Measurements from ENCODE around the gene ASB13. TPM values are rescaled to one million over a fixed set of nuclear protein-coding genes. Genes with fewer than 3 reads are reported as not detected.

Gene ASB13
- total RNA-seq, 1 donor, result 14.8 TPM

DNA sequence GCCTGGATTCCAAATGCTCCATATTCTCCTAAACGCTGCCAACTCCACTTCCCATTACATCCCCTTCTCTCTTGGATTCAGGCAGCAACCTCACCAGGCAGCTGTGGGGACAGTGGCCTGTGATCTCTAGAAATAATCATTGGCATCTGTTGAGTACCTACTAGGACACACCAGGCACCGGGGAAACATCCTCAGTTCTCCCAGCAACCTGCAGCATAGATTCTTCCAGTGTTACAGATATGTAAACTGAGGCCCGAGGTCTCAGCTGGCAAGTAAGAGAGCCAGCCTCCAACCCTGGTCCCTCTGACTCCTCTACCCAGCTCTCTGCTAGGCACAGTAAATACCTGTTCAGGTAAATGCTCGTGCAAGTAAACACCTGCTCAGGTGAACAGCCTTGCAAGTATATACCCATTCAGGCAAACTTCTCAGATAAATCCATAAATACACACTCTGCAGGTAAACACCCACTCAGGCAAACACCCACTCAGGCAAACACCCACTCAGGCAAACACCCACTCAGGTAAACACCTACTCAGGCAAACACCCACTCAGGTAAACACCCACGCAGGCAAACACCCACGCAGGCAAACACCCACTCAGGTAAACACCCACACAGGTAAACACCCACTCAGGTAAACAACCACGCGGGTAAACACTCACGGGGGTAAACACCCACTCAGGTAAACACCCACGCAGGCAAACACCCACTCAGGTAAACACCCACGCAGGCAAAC is 18.7 kb downstream of the ASB13 start:
- no peak for DNase-seq (ENCODE audit: insufficient read length, low spot score, missing footprints)
- Histone ChIP-seq H3K27ac (ENCODE audit: low read depth, low read length) (no peak overlapping the region), H3K4me1 (ENCODE audit: insufficient read depth, low read length) (no peaks in the 10 kb centered on the region), H3K4me3 (ENCODE audit: insufficient read depth, low read length) (no peak overlapping the region), H3K4me2 (ENCODE audit: insufficient read depth, low read length) (no peak overlapping the region), H3K27me3 (ENCODE audit: insufficient read depth, low read length) (no peaks in the 10 kb centered on the region), H3K36me3 (ENCODE audit: insufficient read depth, low read length) (no peaks in the 10 kb centered on the region), H3K79me2 (ENCODE audit: insufficient read depth, low read length) (no peaks in the 10 kb centered on the region), H3K9me3 (ENCODE audit: low read depth, low read length) (no peaks in the 10 kb centered on the region), H2AFZ (ENCODE audit: low read length) (no peak overlapping the region), H4K20me1 (ENCODE audit: insufficient read depth, low read length) (no peaks in the 10 kb centered on the region)
- TF ChIP-seq, protein P1, sequence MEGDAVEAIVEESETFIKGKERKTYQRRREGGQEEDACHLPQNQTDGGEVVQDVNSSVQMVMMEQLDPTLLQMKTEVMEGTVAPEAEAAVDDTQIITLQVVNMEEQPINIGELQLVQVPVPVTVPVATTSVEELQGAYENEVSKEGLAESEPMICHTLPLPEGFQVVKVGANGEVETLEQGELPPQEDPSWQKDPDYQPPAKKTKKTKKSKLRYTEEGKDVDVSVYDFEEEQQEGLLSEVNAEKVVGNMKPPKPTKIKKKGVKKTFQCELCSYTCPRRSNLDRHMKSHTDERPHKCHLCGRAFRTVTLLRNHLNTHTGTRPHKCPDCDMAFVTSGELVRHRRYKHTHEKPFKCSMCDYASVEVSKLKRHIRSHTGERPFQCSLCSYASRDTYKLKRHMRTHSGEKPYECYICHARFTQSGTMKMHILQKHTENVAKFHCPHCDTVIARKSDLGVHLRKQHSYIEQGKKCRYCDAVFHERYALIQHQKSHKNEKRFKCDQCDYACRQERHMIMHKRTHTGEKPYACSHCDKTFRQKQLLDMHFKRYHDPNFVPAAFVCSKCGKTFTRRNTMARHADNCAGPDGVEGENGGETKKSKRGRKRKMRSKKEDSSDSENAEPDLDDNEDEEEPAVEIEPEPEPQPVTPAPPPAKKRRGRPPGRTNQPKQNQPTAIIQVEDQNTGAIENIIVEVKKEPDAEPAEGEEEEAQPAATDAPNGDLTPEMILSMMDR (IDR thresholded peaks at IDR 0.05; ENCODE audit: extremely low read depth, low read depth, low read length), result no peak

DNA sequence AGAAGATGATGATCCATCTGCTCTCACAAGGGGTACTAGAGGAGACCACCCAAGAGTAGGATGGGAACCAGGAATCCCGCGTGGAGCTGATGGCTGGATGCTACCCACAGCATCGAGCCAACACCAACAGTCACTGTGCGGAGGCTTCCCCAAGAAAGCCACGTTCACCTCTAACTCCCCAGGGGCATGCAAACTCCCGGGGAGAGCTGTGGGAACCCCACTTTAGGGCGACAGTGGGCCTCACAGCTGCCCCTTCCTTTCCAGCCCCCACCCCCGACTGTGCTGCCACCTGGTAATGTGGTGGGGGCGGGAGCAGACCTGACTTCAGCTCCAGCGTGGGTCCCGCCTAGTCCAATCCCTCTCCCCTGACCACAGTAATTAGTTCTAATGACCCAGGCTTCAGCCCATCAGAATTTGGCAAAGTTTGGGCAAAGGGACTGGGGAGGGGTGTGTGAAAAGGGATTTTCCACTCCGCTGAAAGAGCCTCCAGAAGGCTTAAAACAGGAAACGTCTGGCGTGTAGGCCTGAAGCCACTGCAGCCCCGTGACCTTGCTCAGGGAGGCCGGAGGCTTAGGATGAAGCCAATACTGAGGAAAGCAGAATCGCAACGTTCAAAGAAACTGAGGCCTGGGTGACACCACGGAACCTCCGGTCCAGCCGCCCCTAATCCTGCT is 20.3 kb downstream of the ASB13 start:
- Histone ChIP-seq H3K4me3 (ENCODE audit: insufficient read depth, low read length) (no peak overlapping the region), H3K79me2 (ENCODE audit: insufficient read depth, low read length) (no peaks in the 10 kb centered on the region), H4K20me1 (ENCODE audit: insufficient read depth, low read length) (no peaks in the 10 kb centered on the region), H3K36me3 (ENCODE audit: insufficient read depth, low read length) (no peaks in the 10 kb centered on the region), H3K9me3 (ENCODE audit: low read depth, low read length) (no peaks in the 10 kb centered on the region), H3K4me1 (ENCODE audit: insufficient read depth, low read length) (no peaks in the 10 kb centered on the region), H3K4me2 (ENCODE audit: insufficient read depth, low read length) (no peak overlapping the region), H3K27me3 (ENCODE audit: insufficient read depth, low read length) (no peaks in the 10 kb centered on the region), H3K27ac (ENCODE audit: low read depth, low read length) (no peak overlapping the region), H2AFZ (ENCODE audit: low read length) (no peak overlapping the region)
- TF ChIP-seq, protein P1 (IDR thresholded peaks at IDR 0.05; ENCODE audit: extremely low read depth, low read depth, low read length), result no peak
- no peak for DNase-seq (ENCODE audit: insufficient read length, low spot score, missing footprints)

DNA sequence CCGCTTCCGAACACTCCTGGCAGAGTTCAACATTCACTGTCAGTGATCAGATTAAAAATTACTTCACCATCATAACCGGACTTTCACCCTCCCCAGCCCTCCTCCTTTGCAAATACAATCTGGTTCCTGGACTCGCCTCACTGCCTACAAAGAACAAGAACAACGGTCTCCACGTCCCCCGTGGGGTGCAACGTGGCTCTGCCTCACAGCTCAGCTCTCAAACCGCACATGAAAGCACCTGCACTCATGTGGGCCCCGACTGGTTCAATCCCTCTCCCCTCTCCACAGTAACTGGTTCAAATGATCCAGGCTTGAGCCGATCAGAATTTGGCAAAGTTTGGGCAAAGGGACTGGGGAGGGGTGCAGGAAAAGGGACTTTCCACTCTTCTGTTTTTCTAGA is 21.0 kb downstream of the ASB13 start:
- H3K27ac ChIP-seq (ENCODE audit: low read depth, low read length), result no peak overlapping the region
- no peak overlapping the region for H3K4me3 ChIP-seq (ENCODE audit: insufficient read depth, low read length)
- TF ChIP-seq, protein P1 (IDR thresholded peaks at IDR 0.05; ENCODE audit: extremely low read depth, low read depth, low read length), result no peak
- no peak for DNase-seq (ENCODE audit: insufficient read length, low spot score, missing footprints)
- H3K36me3 ChIP-seq (ENCODE audit: insufficient read depth, low read length), result no peaks in the 10 kb centered on the region
- no peaks in the 10 kb centered on the region for H3K27me3 ChIP-seq (ENCODE audit: insufficient read depth, low read length)
- no peaks in the 10 kb centered on the region for H3K79me2 ChIP-seq (ENCODE audit: insufficient read depth, low read length)
- H3K9me3 ChIP-seq (ENCODE audit: low read depth, low read length), result no peaks in the 10 kb centered on the region
- H2AFZ ChIP-seq (ENCODE audit: low read length), result no peak overlapping the region
- no peaks in the 10 kb centered on the region for H4K20me1 ChIP-seq (ENCODE audit: insufficient read depth, low read length)
- H3K4me2 ChIP-seq (ENCODE audit: insufficient read depth, low read length), result no peak overlapping the region
- H3K4me1 ChIP-seq (ENCODE audit: insufficient read depth, low read length), result no peaks in the 10 kb centered on the region

DNA sequence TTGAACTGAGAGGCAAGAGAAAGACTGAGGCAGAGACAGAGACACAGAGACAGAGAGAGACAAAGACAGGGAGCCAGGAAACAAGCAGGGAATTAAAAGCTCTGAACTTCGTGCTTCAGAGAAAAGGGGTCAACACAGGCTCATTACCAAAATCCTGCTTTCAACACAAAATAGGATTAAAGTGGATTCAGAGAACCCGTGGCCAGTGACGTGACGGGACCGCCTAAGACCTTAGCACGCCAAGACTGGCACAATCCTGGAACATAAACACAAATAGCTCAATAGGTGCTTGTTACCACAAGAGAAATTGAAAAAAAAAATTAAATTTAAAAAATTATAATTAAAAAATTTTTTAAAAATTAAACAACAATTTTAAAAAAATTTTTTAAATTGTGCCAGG is 21.5 kb downstream of the ASB13 start:
- Histone ChIP-seq H3K4me3 (ENCODE audit: insufficient read depth, low read length) (no peak overlapping the region), H3K4me2 (ENCODE audit: insufficient read depth, low read length) (no peak overlapping the region), H3K36me3 (ENCODE audit: insufficient read depth, low read length) (peaks cover under 1% of the 10 kb centered on the region), H3K9me3 (ENCODE audit: low read depth, low read length) (no peaks in the 10 kb centered on the region), H3K27me3 (ENCODE audit: insufficient read depth, low read length) (no peaks in the 10 kb centered on the region), H3K4me1 (ENCODE audit: insufficient read depth, low read length) (no peaks in the 10 kb centered on the region), H3K79me2 (ENCODE audit: insufficient read depth, low read length) (no peaks in the 10 kb centered on the region), H4K20me1 (ENCODE audit: insufficient read depth, low read length) (no peaks in the 10 kb centered on the region), H3K27ac (ENCODE audit: low read depth, low read length) (no peak overlapping the region), H2AFZ (ENCODE audit: low read length) (no peak overlapping the region)
- TF ChIP-seq, protein P1 (IDR thresholded peaks at IDR 0.05; ENCODE audit: extremely low read depth, low read depth, low read length), result no peak
- DNase-seq (ENCODE audit: insufficient read length, low spot score, missing footprints), result no peak
